HUES48 (cell line): ENCODE data around the gene MEGF8.

Experiments
- H3K27ac ChIP-seq: one replicate; pipeline ENCODE4 v1.7.0; 2013; ENCODE audit warnings: low read depth, low read length, inconsistent platforms
- H3K27me3 ChIP-seq: 2 replicates; pipeline ENCODE4 v1.6.1; 2013; ENCODE audit warnings: mild to moderate bottlenecking, low read length; ENCODE audit not compliant: control insufficient read depth, insufficient read depth
- H3K36me3 ChIP-seq: 2 replicates; pipeline ENCODE4 v1.6.1; 2013; ENCODE audit warnings: low read length; ENCODE audit not compliant: control insufficient read depth, insufficient read depth
- H3K4me1 ChIP-seq: 2 replicates; pipeline ENCODE4 v1.6.1; 2013; ENCODE audit warnings: mild to moderate bottlenecking, low read length; ENCODE audit not compliant: control insufficient read depth, insufficient read depth
- H3K4me3 ChIP-seq: 2 replicates; pipeline ENCODE4 v1.5.1; 2013; ENCODE audit warnings: mild to moderate bottlenecking, low read depth, low read length
- H3K9ac ChIP-seq: 2 replicates; pipeline ENCODE4 v1.6.1; 2013; ENCODE audit warnings: mild to moderate bottlenecking, low read depth, low read length, moderate library complexity
- H3K9me3 ChIP-seq: 2 replicates; pipeline ENCODE4 v1.6.1; 2013; ENCODE audit warnings: low read length; ENCODE audit not compliant: control insufficient read depth, insufficient read depth

Gene MEGF8

DNA sequence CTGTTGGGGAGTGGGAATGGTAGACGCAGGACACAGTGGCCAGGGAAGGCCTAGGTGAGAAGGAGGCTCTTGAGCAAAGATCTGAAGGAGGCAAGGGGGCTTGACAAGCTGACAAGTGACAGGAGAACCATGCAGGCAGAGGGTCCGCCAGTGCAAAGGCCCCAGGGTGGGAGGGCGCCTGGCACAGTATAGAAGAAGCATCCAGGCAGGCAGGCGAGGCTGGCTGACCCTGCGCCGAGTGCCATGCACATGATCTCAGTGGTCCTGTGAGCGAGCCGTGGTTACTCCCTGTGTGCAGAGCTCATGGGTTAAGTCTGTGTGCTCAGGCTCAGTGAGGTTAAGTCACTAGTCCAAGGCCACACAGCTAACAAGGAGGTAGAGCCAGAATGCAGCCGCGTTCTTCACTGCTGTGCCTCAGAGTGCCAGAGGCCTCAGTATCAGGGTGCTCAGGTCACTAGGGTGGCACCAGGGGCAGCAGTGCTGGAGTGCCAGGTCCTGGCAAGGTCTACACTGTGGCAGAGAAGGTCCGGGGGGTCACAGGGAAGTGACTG is 49.5 kb downstream of the MEGF8 start:
- peaks cover 16% of the 10 kb centered on the region for H3K36me3 ChIP-seq
- no peak overlapping the region for H3K27ac ChIP-seq
- no peak overlapping the region for H3K9ac ChIP-seq
- H3K4me3 ChIP-seq = no peak overlapping the region
- H3K27me3 ChIP-seq = no peaks in the 10 kb centered on the region
- peaks cover 13% of the 10 kb centered on the region for H3K4me1 ChIP-seq
- H3K9me3 ChIP-seq = no peaks in the 10 kb centered on the region

- Histone ChIP-seq H3K27me3 (no peaks in the 10 kb centered on the region), H3K9me3 (no peaks in the 10 kb centered on the region), H3K4me1 (peaks cover 8% of the 10 kb centered on the region), H3K36me3 (peaks cover 16% of the 10 kb centered on the region), H3K27ac (no peak overlapping the region), H3K4me3 (no peak overlapping the region), H3K9ac (no peak overlapping the region)
These were observed 50.2 kb downstream of the MEGF8 start for GRCh38 chr19:42375415-42376176.

- Histone ChIP-seq H3K9ac (no peak overlapping the region), H3K4me3 (no peak overlapping the region), H3K9me3 (no peaks in the 10 kb centered on the region), H3K27ac (no peak overlapping the region), H3K4me1 (peaks cover 4% of the 10 kb centered on the region), H3K27me3 (no peaks in the 10 kb centered on the region), H3K36me3 (peaks cover 16% of the 10 kb centered on the region)
These were observed 50.7 kb downstream of the MEGF8 start for GRCh38 chr19:42376177-42376555.

- Histone ChIP-seq H3K4me3 (no peak overlapping the region), H3K27ac (no peak overlapping the region), H3K27me3 (no peaks in the 10 kb centered on the region), H3K36me3 (peaks cover 14% of the 10 kb centered on the region), H3K9ac (no peak overlapping the region), H3K4me1 (no peaks in the 10 kb centered on the region), H3K9me3 (no peaks in the 10 kb centered on the region)
These were observed 53.1 kb downstream of the MEGF8 start for GRCh38 chr19:42378225-42379215.

- H3K9ac ChIP-seq = no peak overlapping the region
- no peaks in the 10 kb centered on the region for H3K9me3 ChIP-seq
- no peak overlapping the region for H3K27ac ChIP-seq
- H3K4me1 ChIP-seq = no peaks in the 10 kb centered on the region
- no peak overlapping the region for H3K4me3 ChIP-seq
- H3K27me3 ChIP-seq = no peaks in the 10 kb centered on the region
- H3K36me3 ChIP-seq = peaks cover 5% of the 10 kb centered on the region
These were observed 54.7 kb downstream of the MEGF8 start for GRCh38 chr19:42380155-42380554.

DNA sequence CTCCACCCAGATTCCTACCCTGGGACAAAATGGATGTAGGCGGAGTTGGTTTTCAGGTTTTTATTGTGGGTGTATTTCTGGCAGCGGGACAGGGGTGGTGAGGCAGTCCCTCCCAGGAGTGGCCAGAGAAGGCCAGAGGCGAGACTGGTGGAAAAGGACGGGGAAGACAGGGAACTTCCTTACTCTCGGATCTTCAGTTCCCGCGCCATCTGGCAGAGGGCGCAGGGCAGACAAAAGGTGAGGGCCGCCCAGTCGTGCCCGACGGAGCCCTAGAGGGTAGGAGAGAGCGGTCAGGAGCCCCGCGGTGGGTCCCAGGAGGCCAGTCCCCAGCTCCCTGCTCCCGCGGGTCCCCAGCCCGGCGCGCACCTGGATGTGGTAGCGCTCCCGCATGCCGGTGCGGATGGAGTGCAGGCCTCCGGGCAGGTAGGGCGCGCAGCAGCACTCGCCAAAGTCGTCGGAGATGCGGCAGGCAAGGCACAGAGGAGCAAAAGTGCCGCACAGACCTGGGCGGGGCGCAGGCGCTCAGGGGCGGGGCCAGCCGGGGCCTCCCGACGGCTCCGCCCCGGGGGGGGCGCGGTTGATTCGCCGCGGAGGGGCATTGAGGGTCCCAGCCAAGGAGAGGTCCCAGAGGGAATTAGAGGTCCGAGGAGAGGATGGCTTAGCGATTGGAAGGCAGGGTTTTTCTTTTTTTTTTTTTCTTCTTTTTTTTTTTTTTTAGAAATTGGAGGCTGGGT is 61.7 kb downstream of the MEGF8 start:
- H3K36me3 ChIP-seq = no peaks in the 10 kb centered on the region
- no peaks in the 10 kb centered on the region for H3K9me3 ChIP-seq
- peak overlapping the region; percentile 84 for H3K27ac ChIP-seq
- H3K9ac ChIP-seq = peak overlapping the region; percentile 74
- H3K4me3 ChIP-seq = peak overlapping the region; percentile 82
- H3K27me3 ChIP-seq = peaks cover 23% of the 10 kb centered on the region
- 0 out of 2 replicates have a peak, but pooled peaks cover 5% of the 10 kb centered on the region for H3K4me1 ChIP-seq

- Histone ChIP-seq H3K27ac (no peak overlapping the region), H3K9me3 (no peaks in the 10 kb centered on the region), H3K27me3 (peaks cover 23% of the 10 kb centered on the region), H3K9ac (no peak overlapping the region), H3K4me3 (no peak overlapping the region), H3K4me1 (0 out of 2 replicates have a peak, but pooled peaks cover 5% of the 10 kb centered on the region), H3K36me3 (no peaks in the 10 kb centered on the region)
These were observed 63.5 kb downstream of the MEGF8 start for GRCh38 chr19:42388851-42389489.

GRCh38 chr19:42389899-42390298 is 64.5 kb downstream of the MEGF8 start, which contains the start of gene CNFN:
Gene CNFN (minus strand): TSS chr19:42390297. CDS start chr19:42389037, 1,260 bp downstream.
- Histone ChIP-seq H3K4me3 (no peak within 1 kb of the TSS), H3K4me1 (0 out of 2 replicates have a peak, but pooled peaks cover 5% of the 10 kb centered on the region), H3K36me3 (no peaks in the 10 kb centered on the region), H3K27me3 (peaks cover 23% of the 10 kb centered on the region), H3K27ac (no peak within 1 kb of the TSS), H3K9me3 (no peaks in the 10 kb centered on the region), H3K9ac (no peak within 1 kb of the TSS)

GRCh38 chr19:42392165-42392564 is 66.7 kb downstream of the MEGF8 start:
- peaks cover 10% of the 10 kb centered on the region; the same call in 1 of the 2 replicates for H3K4me1 ChIP-seq
- H3K27me3 ChIP-seq = peaks cover 23% of the 10 kb centered on the region
- H3K27ac ChIP-seq = no peak overlapping the region
- H3K4me3 ChIP-seq = no peak overlapping the region
- H3K9ac ChIP-seq = no peak overlapping the region
- H3K36me3 ChIP-seq = no peaks in the 10 kb centered on the region
- H3K9me3 ChIP-seq = no peaks in the 10 kb centered on the region

DNA sequence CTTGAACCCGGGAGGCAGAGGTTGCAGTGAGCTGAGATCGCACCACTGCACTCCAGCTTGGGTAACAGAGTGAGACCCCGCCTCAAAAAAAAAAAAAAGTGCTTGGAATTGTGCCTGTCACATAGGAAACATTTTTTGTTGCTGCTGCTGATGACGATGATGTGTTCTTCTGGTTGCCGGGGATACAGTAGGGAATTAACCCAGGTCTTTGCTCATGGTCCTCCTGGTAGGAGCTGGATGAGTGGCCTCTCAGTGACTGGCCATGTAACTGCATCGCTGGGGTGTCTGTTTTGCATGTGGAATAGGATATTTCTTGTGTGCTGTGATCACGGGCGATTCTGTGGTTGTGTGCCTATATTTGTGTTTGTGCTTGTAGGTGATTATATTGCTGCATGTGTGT is 69.3 kb downstream of the MEGF8 start:
- Histone ChIP-seq H3K9ac (no peak overlapping the region), H3K27ac (no peak overlapping the region)

More for the DNA sequence above, 69.3 kb downstream of the MEGF8 start:
- Histone ChIP-seq H3K27me3 (peaks cover 27% of the 10 kb centered on the region), H3K36me3 (no peaks in the 10 kb centered on the region), H3K4me1 (peaks cover 17% of the 10 kb centered on the region), H3K4me3 (no peak overlapping the region), H3K9me3 (no peaks in the 10 kb centered on the region)
